H1 (cell line): ENCODE results near the gene AGAP1. TPM values are rescaled to one million over a fixed set of nuclear protein-coding genes. Genes with fewer than 3 reads are reported as not detected.
A peak's percentile ranks its signal among the peaks of the same experiment; 100 is the strongest.

Experiments
- CTCF ChIA-PET: fragments of 300-600 bp; sonication (Branson Sonifier 250); formaldehyde crosslinking; loops from one replicate; lab custom pipeline; 2021; ENCODE audit not compliant: partially characterized antibody; lab: Charles Lee
- POLR2A ChIA-PET: fragments of 300-600 bp; sonication (Branson Sonifier 250); formaldehyde crosslinking; loops from one replicate; lab custom pipeline; 2021; ENCODE audit warnings: inconsistent platforms; ENCODE audit not compliant: partially characterized antibody; lab: Charles Lee
- DNase-seq, 2 experiments: peaks; one replicate each; pipeline versions ENCODE4 v3.0.0 to v3.0.0-alpha.2; 2010 to 2022; ENCODE audit warnings: low spot score in 2 of 2, low read depth in 1 of 2, mixed read lengths in 1 of 2
- FAIRE-seq: peaks from 2 replicates; lab custom pipeline; 2011; peaks lifted over from hg19 to GRCh38; lab: Jason Lieb, UNC
- H2AFZ ChIP-seq: 2 replicates; pipeline ENCODE4 v1.8.1; 2012; ENCODE audit warnings: low read length, inconsistent platforms
- H2AK5ac ChIP-seq: 2 replicates; pipeline ENCODE4 v1.6.1; 2013; ENCODE audit warnings: low read depth, low read length
- H2BK120ac ChIP-seq: replicated peaks from 2 replicates; pipeline ENCODE3; 2013; ENCODE audit warnings: low read depth, low read length, inconsistent platforms
- H2BK12ac ChIP-seq: 2 replicates; pipeline ENCODE4 v1.6.1; 2013; ENCODE audit warnings: low read depth, low read length
- H2BK15ac ChIP-seq: 2 replicates; pipeline ENCODE4 v1.6.1; 2013; ENCODE audit warnings: low read length
- H2BK20ac ChIP-seq: 2 replicates; pipeline ENCODE4 v1.6.1; 2013; ENCODE audit warnings: low read length
- H2BK5ac ChIP-seq: 2 replicates; pipeline ENCODE4 v1.6.1; 2013; ENCODE audit warnings: low read depth, low read length
- H3K14ac ChIP-seq: 2 replicates; pipeline ENCODE4 v1.6.1; 2013; ENCODE audit warnings: inconsistent platforms; ENCODE audit not compliant: insufficient read length
- H3K18ac ChIP-seq: 2 replicates; pipeline ENCODE4 v1.6.1; 2013; ENCODE audit warnings: low read length; ENCODE audit errors: extremely low read depth
- H3K23ac ChIP-seq: 2 replicates; pipeline ENCODE4 v1.6.1; 2013; ENCODE audit warnings: inconsistent platforms; ENCODE audit not compliant: insufficient read length
- H3K23me2 ChIP-seq: 2 replicates; pipeline ENCODE4 v1.6.1; 2013; ENCODE audit warnings: low read depth, low read length
- H3K27ac ChIP-seq: 2 replicates; pipeline ENCODE4 v1.6.1; 2011; ENCODE audit warnings: low read depth, low read length, inconsistent platforms
- H3K27me3 ChIP-seq, 4 experiments: replicated peaks in 1 of 4; 1 replicate in 1 of 4; 2 replicates in 3 of 4; pipeline versions ENCODE4 v1.6.1 to v1.8.1; 2011 to 2013; ENCODE audit warnings: low read length in 3 of 4, mild to moderate bottlenecking in 3 of 4, inconsistent platforms in 2 of 4, mixed read lengths in 2 of 4, moderate library complexity in 1 of 4; ENCODE audit not compliant: control insufficient read depth in 3 of 4, insufficient read depth in 3 of 4; ENCODE audit errors: extremely low read depth in 1 of 4
- H3K36me3 ChIP-seq, 4 experiments: 2 replicates each; pipeline versions ENCODE4 v1.6.1 to v1.8.1; 2011 to 2013; ENCODE audit warnings: mild to moderate bottlenecking in 4 of 4, low read length in 3 of 4, moderate library complexity in 2 of 4, control low read depth in 1 of 4, inconsistent platforms in 1 of 4; ENCODE audit not compliant: insufficient read depth in 4 of 4, control insufficient read depth in 2 of 4
- H3K4ac ChIP-seq: replicated peaks from 2 replicates; pipeline ENCODE3; 2013; ENCODE audit warnings: low read length, low read depth, mixed read lengths, inconsistent platforms; ENCODE audit not compliant: insufficient read length
- H3K4me1 ChIP-seq, 4 experiments: replicated peaks in 1 of 4; 1 replicate in 1 of 4; 2 replicates in 3 of 4; pipeline versions ENCODE4 v1.6.1 to v1.8.1; 2011 to 2013; ENCODE audit warnings: low read length in 3 of 4, inconsistent platforms in 2 of 4, mixed read lengths in 1 of 4; ENCODE audit not compliant: insufficient read depth in 4 of 4, control insufficient read depth in 3 of 4
- H3K4me2 ChIP-seq, 2 experiments: 2 replicates each; pipeline versions ENCODE4 v1.6.1 to v1.8.1; 2011 to 2013; ENCODE audit warnings: low read depth in 2 of 2, low read length in 2 of 2, control low read depth in 1 of 2, inconsistent platforms in 1 of 2, mild to moderate bottlenecking in 1 of 2; ENCODE audit not compliant: insufficient read depth in 1 of 2
- H3K4me3 ChIP-seq, 4 experiments: fragments of 200-600, 300-600 bp in 1 of 4; sonication (generic), shearing (Covaris generic), sonication (Bioruptor Twin) in 1 of 4; 2 replicates each; pipeline versions ENCODE4 v1.5.1 to v1.8.1; 2011 to 2016; ENCODE audit warnings: low read length in 4 of 4, low read depth in 3 of 4, control low read depth in 2 of 4, inconsistent platforms in 2 of 4, mild to moderate bottlenecking in 2 of 4, mixed read lengths in 1 of 4, moderate library complexity in 1 of 4; ENCODE audit not compliant: insufficient read depth in 2 of 4; ENCODE audit errors: extremely low read depth in 1 of 4
- H3K56ac ChIP-seq: replicated peaks from 2 replicates; pipeline ENCODE3; 2013; ENCODE audit warnings: low read depth, mild to moderate bottlenecking, mixed read lengths, low read length, inconsistent platforms; ENCODE audit not compliant: insufficient read length
- H3K79me1 ChIP-seq: 2 replicates; pipeline ENCODE4 v1.6.1; 2013; ENCODE audit warnings: low read depth, low read length, control low read depth
- H3K79me2 ChIP-seq, 2 experiments: 2 replicates each; pipeline versions ENCODE4 v1.6.1 to v1.8.1; 2012 to 2013; ENCODE audit warnings: low read length in 2 of 2, mild to moderate bottlenecking in 2 of 2, inconsistent platforms in 1 of 2; ENCODE audit not compliant: insufficient read depth in 2 of 2, control insufficient read depth in 1 of 2
- H3K9ac ChIP-seq, 4 experiments: replicated peaks in 1 of 4; 1 replicate in 1 of 4; 2 replicates in 3 of 4; pipeline versions ENCODE4 v1.6.1 to v1.8.1; 2011 to 2013; ENCODE audit warnings: low read depth in 3 of 4, low read length in 3 of 4, control low read depth in 2 of 4, mild to moderate bottlenecking in 2 of 4, moderate library complexity in 2 of 4, inconsistent platforms in 1 of 4; ENCODE audit errors: extremely low read depth in 1 of 4
- H3K9me3 ChIP-seq, 2 experiments: 2 replicates each; pipeline versions ENCODE4 v1.6.1 to v1.8.1; 2012 to 2013; ENCODE audit warnings: mild to moderate bottlenecking in 2 of 2, moderate library complexity in 2 of 2, control low read depth in 1 of 2, inconsistent platforms in 1 of 2, low read depth in 1 of 2, low read length in 1 of 2, mixed read lengths in 1 of 2; ENCODE audit not compliant: insufficient read depth in 2 of 2
- H4K20me1 ChIP-seq, 2 experiments: replicated peaks in 1 of 2; 2 replicates each; pipeline versions ENCODE3 to v1.8.1; 2011 to 2013; ENCODE audit warnings: inconsistent platforms in 2 of 2, low read length in 2 of 2, mild to moderate bottlenecking in 1 of 2; ENCODE audit not compliant: insufficient read depth in 2 of 2, control insufficient read depth in 1 of 2
- H4K5ac ChIP-seq: 2 replicates; pipeline ENCODE4 v1.6.1; 2013; ENCODE audit warnings: low read length, low read depth, mixed read lengths, inconsistent platforms; ENCODE audit not compliant: insufficient read length
- H4K8ac ChIP-seq: 2 replicates; pipeline ENCODE4 v1.8.0; 2013; ENCODE audit warnings: mild to moderate bottlenecking, moderate library complexity, low read length, inconsistent platforms; ENCODE audit not compliant: insufficient read depth; ENCODE audit errors: extremely low read depth
- H4K91ac ChIP-seq: replicated peaks from 2 replicates; pipeline ENCODE3; 2013; ENCODE audit warnings: low read length, mixed read lengths, inconsistent platforms; ENCODE audit not compliant: insufficient read length
- EZH2 ChIP-seq: fragments of 200-600 bp; sonication (generic); IDR thresholded peaks from 2 replicates; pipeline ENCODE4 v1.7.1; 2012; ENCODE audit warnings: low read depth, mild to moderate bottlenecking, moderate library complexity, low read length, inconsistent platforms; ENCODE audit not compliant: severe bottlenecking
- KDM1A ChIP-seq: fragments of 200-600, 300-600 bp; sonication (generic); IDR thresholded peaks from 2 replicates; pipeline ENCODE4 v1.7.1; 2016; ENCODE audit warnings: mild to moderate bottlenecking, low read length, borderline replicate concordance
- SUZ12 ChIP-seq: fragments of 200-600 bp; sonication (generic); IDR thresholded peaks from 2 replicates; pipeline ENCODE4 v1.6.1; 2012; ENCODE audit warnings: mild to moderate bottlenecking, inconsistent platforms, low read length, moderate library complexity, mixed read lengths
- WGBS, 2 experiments: shearing (Covaris generic) in 1 of 2; methylation state at CpG; one replicate each; pipeline versions ENCODE4 v1.1.6 to v1.1.7; 2013 to 2015; ENCODE audit warnings: low lambda C conversion rate in 2 of 2, mixed read lengths in 2 of 2, inconsistent platforms in 1 of 2, low coverage in 1 of 2, missing lambda C conversion rate in 1 of 2; ENCODE audit not compliant: insufficient replicate concordance in 2 of 2, insufficient coverage in 1 of 2, insufficient read length in 1 of 2; ENCODE audit errors: extremely low coverage in 1 of 2, missing lambda C conversion rate in 1 of 2; 5-methylcytosine and 5-hydroxymethylcytosine counted together
- polyA plus RNA-seq, 7 experiments: library from polyadenylated mRNA; depleted of rRNA in 3 of 7; stranded (reverse) in 5 of 7; unstranded in 2 of 7; fragments of >200 nt in 5 of 7; fragments of 200-250 nt in 2 of 7; gene quantifications; 1 replicate in 5 of 7; 2 replicates in 1 of 7; 4 replicates in 1 of 7; pipeline versions ENCODE4 v1.2.1 to v1.2.3, GENCODE V29; 2011 to 2013; ENCODE audit warnings: missing spikeins in 2 of 7, mixed read lengths in 2 of 7
- total RNA-seq: library from RNA; stranded (reverse); fragmentation: NEBNext Ultra II Directional; extraction: Animal tissue kit (Norgen Biotek cat#: 25700); gene quantifications from 2 replicates; pipeline ENCODE4 v1.2.1, GENCODE V29; 2021
- TF ChIP-seq, protein P1 (sequence below): IDR thresholded peaks from 2 replicates; pipeline ENCODE4 v1.6.1; 2012; ENCODE audit warnings: inconsistent platforms

The AGAP1 gene
- total and polyA plus RNA-seq, 2 of the 8 experiments (the other 6 are each of a cell fraction or from before 2014, with no cell fraction given), result 18.1 to 39.4 TPM

DNA sequence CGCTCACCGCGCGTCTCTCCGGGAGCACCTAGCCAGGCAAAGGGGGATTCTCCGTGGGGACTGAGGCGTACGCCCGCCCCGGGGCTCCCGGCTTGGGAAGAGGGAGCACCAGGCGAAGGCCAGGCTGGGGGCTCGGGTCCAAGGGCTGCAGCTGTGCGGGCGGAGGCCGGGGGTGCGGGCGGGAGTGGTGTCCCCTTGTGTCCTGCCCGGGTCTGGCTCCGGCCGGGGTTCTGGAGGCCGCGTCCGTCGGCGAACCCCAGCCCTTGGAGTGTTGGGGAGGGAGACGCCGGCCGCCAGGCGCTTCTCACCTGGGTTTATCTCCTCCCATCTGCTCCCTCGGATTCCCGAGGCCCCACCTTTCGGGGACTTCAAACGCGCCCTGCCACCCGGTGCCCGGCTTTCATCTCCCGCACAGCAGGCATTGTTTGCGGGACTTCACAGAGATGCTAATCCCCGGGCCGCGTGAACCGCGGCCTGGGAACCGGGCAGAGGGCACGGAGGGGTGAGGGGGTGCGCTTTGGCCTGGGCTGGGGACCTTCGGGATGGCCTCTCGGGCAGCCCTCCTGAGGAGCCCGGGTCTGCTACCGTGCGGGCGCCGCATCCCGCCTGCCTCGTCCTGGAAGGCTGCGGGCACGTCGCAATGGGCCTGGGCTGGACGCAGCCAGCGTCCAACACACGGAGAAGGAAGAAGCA, 679.3 kb downstream of the AGAP1 start:
- ChIA-PET POLR2A (interaction anchor here (0.9 to 1.5 kb wide), 2 partner anchors 10 to 12 kb away, joined by 3 to 4 read pairs; no protein-coding TSS in a partner anchor), CTCF (interaction anchor here (1.8 to 3.1 kb wide), 2 partner anchors 8 to 30 kb away, joined by 6 to 18 read pairs; no protein-coding TSS in a partner anchor)
- Histone ChIP-seq H4K8ac (no peak overlapping the region), H4K5ac (no peak overlapping the region), H3K23me2 (peaks cover 6% of the 10 kb centered on the region; the same call in 1 of the 2 replicates), H3K27ac (no peak overlapping the region), H3K14ac (no peak overlapping the region), H3K79me1 (no peaks in the 10 kb centered on the region), H3K4me1 (peaks cover 22 to 62% (median 36%) of the 10 kb centered on the region in 4 experiments), H2BK20ac (peak overlapping the region; percentile 95; the same call in 1 of the 2 replicates), H2BK15ac (no peak overlapping the region), H3K56ac (no peak overlapping the region), H3K79me2 (no peaks in the 10 kb centered on the region), H3K9ac (no peak overlapping the region), H3K18ac (peak overlapping the region; percentile 65; the same call in 1 of the 2 replicates), H2AFZ (no peak overlapping the region), H4K91ac (no peak overlapping the region), H3K36me3 (peaks cover 0 to 2% (median 0%) of the 10 kb centered on the region in 4 experiments; a peak in 1 of 8 replicates), H2BK12ac (peak overlapping the region; percentile 68; the same call in 1 of the 2 replicates), H3K4me3 (peak overlapping the region in 2 of 4 experiments; percentile 6 to 46; a peak in 5 of 8 replicates)
- peak in 1 of 2 experiments; percentile 65 for DNase-seq
- no peak for FAIRE-seq
- TF ChIP-seq, protein P1, sequence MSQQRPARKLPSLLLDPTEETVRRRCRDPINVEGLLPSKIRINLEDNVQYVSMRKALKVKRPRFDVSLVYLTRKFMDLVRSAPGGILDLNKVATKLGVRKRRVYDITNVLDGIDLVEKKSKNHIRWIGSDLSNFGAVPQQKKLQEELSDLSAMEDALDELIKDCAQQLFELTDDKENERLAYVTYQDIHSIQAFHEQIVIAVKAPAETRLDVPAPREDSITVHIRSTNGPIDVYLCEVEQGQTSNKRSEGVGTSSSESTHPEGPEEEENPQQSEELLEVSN, result peak; percentile 2; the same call in 1 of the 2 replicates
- TF ChIP-seq SUZ12 (peak; percentile 84), KDM1A (no peak), EZH2 (peak; percentile 93)
- TF ChIP-seq, all 59 proteins: peak for 3
- H4K20me1 ChIP-seq, result peaks cover 17 to 20% of the 10 kb centered on the region in 2 experiments
- no peak overlapping the region for H3K4ac ChIP-seq
- no peaks in the 10 kb centered on the region for H3K9me3 ChIP-seq
- 7% methylated on average over 35 of the region's 62 CpGs; no CpG with 5 or more reads in 1 of the 2 experiments for WGBS, 2 experiments
- H2BK5ac ChIP-seq, result no peak overlapping the region
- H3K4me2 ChIP-seq, result peak overlapping the region; percentile 56 to 59
- H3K23ac ChIP-seq, result no peak overlapping the region
- H2AK5ac ChIP-seq, result no peak overlapping the region
- H2BK120ac ChIP-seq, result no peak overlapping the region
- peaks cover 77 to 95% (median 88%) of the 10 kb centered on the region in 4 experiments for H3K27me3 ChIP-seq
